GM18907 (cell line): ENCODE data around the gene NUP205.
"Not testable (repeated sequence)": the region's sequence is repeated elsewhere in the genome, so short reads cannot be mapped to it uniquely, and the experiment has no call there.

ENCODE experiments used
- ATAC-seq: cut with Tn5 transposase; IDR thresholded peaks from one replicate; pipeline ENCODE4 v1.9.1; 2021; ENCODE audit warnings: mild to moderate bottlenecking, moderate library complexity; ENCODE audit not compliant: unreplicated experiment

Gene NUP205

DNA sequence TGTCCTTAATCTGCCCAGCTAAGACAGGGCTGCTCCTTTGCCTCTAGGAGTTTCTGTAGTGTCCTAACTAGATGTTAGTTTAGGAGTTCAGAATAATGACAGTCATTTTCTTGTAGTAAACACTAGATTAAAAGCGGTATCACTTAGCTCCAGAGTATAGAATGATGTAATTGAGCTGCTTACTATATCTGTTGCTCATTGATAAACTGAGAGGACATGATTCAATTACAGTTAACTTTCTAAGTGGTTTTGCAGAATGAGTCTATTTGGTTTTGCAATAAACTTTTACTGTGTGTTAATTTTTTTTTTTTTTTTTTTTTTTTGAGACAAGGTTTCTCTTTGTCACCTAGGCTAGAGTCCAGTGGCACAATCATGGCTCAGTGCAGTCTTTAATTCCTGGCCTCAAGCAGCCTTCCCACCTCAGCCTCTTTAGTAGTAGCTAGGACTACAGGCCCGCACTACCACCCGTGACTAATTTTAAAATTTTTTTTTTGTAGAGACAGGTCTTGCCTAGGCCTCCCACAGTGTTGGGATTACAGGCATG lies 106.4 kb downstream of the NUP205 start:
- no peak for ATAC-seq

DNA sequence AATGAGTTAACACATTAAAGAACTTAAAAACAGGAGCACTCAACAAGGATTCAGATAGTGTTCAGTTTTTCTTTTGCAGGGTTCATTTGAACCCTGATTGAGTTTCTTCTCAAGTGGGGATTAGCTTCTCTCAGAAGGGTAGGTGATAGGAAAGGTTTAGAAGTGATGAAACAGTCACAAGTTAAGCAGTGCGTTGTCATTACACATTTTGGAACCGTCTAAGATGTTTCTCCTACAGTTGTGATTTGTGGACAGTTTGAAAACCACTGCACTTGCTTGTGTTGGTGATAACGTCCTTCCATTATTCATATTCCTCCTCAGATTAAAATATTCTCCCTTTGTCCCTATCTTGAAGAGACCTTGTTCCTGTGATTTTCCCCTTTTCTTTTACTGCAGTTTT lies 107.3 kb downstream of the NUP205 start:
- ATAC-seq, result no peak

DNA sequence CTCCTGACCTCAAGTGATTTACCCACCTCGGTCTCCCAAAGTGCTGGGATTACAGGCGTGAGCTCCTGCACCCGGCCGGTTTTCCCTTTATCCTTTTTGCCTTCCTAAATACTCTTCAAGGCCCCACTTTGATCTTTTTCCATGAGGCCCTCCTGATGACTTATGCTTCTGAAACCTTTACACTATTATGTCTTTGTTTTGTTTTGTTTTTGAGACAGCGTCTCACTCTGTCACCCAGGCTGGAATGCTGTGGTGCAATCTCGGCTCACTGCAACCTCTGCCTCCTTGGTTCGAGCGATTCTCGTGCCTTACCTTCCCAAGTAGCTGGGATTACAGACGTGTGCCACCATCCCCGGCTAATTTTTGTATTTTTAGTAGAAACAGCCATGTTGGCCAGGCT lies 108.4 kb downstream of the NUP205 start:
- ATAC-seq, result no peak

DNA sequence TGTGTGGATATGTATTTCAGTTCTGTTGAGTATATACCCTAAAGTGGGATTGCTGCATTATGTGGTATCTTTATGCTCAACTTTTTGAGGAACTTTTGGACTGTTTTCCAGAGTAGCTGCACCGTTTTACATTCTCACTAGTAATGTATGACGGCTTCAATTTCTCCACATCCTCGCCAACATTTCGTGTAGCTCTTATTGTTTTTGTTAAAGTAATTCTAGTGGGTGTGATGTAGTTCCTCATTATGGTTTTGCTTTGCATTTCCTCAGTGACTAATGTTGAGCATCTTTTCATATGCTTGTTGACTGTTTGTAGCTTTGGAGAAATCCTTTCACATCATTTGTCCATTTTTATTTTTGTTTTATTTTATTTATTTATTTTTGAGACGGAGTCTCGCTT lies 109.1 kb downstream of the NUP205 start:
- ATAC-seq, result no peak

DNA sequence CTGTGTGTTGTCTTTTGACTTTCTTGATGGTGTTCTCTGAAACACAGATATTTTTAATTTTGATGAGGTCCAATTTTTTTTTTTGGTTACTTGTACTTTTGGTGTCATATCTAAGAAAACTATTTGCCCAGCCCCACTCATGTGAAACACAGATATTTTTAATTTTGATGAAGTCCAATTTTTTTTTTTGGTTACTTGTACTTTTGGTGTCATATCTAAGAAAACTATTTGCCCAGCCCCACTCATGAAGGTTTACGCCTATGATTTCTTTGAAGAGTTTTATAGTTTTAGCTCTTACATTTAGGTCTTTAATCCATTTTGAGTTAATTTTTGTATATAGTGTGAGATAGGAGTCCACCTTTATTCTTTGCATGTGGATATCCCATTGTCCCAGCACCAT lies 109.9 kb downstream of the NUP205 start:
- not testable (repeated sequence) for ATAC-seq

DNA sequence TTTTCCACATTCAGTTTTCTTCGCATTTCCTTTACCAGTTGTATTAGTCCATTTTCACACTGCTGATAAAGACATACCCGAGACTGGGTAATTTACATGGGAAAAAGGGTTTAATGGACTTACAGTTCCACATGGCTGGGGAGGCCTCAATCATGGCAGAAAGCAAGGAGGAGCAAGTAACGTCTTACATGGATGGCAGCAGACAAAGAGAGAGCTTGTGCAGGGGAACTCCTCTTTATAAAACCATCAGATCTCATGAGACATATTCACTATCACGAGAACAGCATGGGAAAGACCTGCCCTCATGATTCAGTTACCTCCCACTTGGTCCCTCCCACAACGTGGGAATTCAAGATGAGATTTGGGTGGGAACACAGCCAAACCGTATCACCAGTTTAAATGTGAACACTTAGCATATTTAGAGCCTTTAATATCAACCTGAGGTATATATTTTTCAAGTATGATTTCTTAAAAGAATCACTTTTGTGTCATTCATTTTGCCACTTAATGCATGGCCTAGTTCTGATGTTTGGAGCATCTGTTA lies 111.2 kb downstream of the NUP205 start:
- not testable (repeated sequence) for ATAC-seq

DNA sequence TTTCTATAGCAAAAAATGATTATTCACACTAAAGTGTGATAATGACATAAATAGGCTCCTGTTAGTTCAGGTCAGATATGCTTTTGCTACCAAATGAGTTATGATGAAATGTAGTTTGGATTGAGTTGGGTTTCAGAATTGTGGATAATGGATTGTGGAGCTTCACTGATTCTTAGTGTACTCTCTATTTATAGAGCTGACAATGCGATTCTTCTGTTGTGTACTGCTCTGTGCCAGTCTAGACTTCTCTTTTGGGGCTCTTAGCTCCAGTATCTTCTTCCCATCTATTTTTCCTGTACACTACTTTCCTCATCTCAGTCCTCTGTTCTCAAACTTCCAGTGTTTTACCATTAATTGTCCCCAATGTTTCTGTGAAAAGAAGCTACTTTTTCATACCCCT lies 112.1 kb downstream of the NUP205 start:
- no peak for ATAC-seq

DNA sequence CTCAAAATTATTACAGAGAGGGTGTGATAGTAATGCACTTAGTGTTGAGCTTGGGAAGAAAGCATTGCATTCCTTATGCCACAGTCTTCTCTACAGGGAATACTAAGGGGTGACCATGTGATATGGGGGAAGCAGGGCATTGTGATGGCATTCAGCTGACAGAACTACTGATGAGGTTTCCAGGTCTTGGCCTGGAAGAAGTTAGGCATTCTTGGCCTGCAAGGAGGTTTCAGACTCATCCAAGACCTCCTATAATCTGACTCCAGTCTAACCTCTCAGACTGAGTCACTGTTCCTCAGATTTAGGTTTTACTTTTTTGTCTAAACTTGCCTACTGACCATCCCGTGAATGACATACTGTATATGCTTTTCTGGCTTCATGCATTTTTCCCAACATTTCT lies 112.5 kb downstream of the NUP205 start:
- no peak for ATAC-seq

DNA sequence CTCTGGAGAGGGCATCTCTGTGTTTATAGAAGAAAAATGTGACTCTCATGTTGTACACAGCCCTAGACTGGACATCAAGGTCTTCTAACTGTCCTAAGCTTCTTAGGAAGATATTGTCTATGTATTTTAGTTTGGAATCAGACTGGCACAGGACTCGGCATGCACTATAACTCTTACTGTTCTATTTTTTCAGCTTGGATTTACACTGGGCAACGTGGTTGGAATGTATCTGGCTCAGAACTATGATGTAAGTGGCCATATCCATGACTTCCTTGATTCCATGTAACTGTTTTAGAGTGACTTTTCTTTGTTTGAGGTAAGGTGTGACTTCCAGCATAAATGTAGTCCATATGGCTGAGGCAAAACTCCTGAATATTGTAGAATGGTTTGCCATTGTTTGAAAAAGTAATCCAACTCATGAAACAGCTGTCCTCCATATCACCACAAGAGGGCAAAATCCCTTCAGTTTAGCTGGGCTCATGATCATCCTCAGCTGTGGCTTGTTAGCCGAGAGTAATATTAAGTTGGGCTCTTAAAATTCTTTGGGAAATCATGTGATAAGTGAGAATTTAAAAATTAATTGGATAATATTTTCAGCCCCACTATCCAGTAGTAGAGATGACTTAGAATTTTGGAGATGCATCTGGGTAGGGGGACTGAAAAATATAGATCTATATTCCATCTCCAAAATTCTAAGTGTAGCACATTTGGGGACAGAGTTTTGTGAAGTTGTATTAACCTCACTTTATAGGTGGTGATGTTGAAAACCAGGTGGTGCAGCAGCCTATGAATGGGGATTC lies 115.0 kb downstream of the NUP205 start:
- ATAC-seq, result peak; percentile 85

DNA sequence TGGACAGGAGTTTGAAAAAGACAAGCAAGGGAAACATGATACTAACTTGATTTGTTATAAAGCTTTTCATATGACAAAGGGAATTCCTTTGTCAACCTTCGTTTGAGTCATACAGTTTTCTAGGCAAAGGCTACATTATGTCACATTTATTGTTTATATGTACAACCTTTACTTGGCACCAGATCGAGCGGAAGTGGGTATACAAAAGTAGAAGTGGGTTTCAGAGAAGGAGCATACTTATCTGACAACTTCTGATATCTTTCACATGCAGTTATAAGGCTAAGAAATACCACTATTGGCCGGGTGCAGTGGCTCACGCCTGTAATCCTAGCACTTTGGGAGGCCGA lies 115.6 kb downstream of the NUP205 start:
- no peak for ATAC-seq

DNA sequence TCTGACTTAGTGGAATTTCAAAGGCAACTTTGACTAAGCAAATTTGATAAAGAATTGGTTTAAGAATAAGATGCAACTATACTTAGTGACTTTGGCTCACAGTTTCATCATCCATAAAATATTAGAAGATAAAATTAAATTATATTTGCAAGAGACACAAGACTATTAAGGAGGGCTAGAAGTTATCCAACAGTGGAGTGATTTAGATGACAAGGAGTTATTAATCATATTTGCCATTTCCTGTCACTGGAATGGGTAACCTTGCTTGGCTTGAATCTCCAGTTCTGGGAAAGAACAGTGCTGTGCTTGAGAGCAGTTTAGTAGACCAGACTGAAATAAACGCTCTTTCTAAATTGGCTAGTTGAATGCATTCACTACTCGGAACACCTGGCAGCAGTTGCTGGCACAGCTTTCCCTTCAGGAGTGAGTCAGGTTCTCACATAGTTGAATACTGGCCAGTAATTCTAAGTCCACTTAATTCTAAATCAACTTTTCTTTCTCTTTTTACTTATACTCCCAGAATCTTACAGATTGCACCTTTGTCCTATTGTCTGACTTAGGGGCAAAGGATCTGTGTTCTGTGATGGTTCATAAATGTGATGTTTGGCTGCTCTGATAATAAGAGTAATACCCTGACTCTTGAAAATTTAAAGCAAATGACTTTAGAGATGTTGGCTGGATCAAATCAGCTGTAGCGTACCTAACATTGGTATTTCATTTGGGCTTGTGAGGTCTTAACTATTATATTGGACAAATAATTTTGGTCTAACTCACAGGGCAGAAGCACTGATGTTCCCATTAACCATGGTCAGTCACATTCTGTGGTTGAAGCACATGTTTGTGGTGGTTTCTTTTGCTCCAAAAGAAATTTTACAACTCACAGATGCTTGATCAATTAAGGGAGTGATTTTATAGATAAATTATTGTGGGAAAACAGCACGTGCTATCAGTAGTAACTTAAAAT lies 121.2 kb downstream of the NUP205 start:
- ATAC-seq, result no peak

DNA sequence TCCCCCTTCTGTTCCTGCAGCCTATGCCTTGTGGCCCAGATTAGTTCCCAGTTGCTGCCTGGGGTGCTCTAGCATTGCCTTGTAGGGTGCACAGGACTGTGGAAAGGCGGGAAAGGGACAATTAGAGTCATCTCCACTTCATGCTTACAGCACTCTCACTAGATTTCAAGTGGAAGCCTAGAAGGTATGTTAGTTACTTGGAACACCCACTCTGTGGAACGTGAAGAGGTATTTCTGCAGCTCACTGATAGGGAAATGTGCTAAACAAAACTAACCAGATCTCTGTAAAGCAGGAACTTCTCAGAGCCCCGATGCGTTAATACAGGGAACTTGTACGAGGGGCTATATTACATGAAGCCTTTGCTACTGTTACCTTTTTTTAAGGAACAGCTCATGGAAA lies 124.0 kb downstream of the NUP205 start:
- ATAC-seq, result no peak

DNA sequence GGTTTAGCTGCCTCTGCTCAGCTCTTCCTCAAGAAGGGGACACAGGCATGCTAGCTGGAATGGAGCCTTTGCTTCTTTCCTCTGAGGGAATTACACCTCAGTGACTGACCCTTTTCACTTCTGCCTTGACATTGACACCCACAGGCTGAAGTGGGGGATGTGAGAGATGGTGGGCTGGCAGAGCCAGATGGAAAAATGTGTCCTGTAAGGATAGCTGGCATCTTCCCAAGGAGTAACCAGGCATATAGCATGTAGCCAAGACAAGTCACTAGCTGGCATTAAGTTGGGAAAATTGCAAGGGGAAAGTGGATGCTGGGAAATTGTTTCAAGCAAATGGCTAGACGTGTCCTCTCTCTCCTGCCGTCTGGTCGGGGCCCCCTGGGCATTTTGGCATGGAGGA lies 124.5 kb downstream of the NUP205 start:
- ATAC-seq, result no peak

DNA sequence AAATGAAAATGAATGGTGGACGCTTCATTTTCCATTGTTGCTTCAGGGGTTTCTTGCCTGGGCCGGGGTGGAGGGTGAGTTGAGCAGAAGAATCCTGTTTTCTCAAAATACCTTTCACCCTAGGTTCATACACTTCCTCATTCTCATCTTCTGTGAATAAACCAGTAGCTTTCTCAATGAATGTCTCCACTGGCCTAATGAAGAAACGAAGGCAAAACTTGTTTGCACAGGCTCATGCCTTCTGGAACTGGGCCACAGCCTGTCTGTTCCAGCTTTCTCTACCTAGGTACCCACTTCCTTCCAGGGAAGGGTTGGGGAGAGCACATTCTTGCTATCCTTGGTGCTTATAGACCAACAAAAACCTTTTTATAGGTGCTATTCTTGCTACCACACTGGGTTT lies 125.9 kb downstream of the NUP205 start:
- ATAC-seq, result no peak

DNA sequence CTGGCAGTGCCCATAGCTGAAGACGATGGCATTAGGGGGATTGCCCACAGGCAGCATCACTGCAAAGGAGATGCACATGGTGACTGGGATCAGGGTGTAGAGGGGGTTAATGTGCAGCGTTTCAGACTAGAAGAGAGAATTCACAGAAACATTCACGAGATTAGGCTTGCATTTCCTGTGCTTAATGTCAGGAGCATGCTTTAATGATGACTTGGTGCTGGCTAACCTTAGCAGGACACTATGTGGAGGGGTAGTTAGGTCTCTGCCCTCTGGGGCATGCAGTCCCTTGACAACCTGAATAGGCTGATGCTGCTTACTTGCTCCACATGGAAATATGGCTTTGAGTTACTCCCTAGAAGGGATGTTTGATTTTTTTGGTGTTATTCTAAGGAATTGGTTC lies 126.4 kb downstream of the NUP205 start:
- no peak for ATAC-seq

DNA sequence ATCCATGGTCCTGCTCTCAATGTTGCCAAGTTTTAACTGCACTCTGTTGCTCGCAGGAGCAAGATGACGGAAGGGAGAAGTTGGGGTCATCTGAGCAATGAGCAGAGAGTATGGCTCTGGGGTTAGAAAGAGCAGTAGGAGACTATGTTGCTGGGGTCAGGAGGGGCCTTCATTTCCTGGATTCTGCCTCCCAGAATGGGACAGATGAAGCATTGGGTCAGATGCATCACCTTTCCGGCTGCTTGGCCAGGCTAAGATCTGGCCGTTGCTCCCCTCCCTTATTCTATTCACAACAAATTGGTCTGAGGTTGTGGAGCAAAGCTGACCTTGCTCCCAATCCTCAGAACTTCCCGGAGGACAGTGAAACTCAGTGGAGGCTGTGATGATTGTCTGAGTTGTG lies 127.0 kb downstream of the NUP205 start:
- ATAC-seq, result no peak

DNA sequence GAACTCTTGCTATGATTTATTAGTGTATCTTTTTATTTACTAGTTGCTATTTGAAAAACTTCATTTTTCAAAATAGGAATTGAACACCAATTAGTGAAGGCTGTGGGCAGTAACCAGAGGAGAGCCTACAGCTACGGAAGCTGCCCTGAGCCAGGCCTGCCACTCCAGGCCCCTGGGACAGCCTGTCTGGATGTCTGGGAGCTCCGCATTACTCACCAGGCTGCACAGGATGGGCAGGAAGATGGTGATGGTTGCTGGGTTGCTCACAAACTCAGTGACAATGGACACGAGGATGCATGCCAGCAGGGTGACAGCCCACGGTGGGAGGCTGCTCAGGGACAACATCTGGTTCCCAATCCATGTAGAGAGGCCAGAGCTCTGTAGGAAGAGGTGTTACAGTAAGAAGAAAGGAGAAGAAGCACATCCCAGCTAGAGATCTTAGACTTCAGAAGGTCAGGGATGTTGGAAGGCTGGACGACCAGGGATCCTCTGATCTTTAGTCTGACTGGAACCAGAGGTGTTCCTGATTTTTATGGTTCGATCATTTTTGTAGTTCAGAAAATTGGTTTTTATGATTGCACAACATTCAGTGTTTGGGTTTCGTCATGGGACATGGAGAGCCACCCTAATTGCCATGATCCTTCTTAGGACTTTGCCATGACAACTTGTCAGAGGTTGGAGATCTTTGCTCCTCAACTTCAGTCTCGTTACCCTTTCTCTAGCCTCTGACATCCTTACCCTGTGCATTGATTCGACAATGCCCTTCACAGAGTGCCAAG lies 127.8 kb downstream of the NUP205 start:
- ATAC-seq, result no peak

DNA sequence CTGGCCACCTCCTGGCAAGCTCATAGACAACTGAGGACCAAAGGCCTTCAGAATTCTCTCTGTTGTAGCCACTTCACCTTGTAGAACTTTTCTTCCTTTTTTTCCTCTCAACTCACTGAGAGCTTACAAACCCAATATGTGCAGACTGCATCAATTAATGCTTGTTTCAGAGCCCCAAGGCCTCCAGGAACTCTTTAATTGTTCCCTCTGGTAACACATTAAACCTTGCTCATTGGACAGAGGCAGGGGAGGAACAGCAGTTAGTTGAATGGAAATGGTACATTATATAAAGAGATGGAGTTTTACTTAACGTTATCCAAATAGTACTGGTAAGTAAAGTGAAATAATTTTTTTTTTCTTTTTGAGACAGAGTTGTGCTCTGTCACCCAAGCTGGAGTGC lies 129.7 kb downstream of the NUP205 start:
- ATAC-seq, result no peak

DNA sequence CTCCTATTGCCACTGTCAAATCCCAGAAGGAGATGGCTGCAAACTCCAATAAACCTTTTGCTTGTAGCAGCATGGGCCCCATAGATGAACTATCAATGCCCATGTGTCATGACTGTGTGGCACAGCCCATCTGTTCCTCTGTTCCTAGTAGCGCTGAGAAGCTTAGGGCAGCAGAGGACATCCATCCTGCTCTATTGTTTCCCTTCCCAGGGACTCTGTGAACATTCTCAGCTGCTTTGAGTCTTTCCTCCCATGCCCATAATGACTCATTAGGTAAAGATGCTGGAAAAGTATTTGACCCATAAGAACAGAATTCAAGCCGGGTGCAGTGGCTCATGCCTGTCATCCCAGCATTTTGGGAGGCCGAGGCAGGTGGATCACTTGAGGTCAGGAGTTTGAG lies 132.8 kb downstream of the NUP205 start:
- ATAC-seq, result no peak

DNA sequence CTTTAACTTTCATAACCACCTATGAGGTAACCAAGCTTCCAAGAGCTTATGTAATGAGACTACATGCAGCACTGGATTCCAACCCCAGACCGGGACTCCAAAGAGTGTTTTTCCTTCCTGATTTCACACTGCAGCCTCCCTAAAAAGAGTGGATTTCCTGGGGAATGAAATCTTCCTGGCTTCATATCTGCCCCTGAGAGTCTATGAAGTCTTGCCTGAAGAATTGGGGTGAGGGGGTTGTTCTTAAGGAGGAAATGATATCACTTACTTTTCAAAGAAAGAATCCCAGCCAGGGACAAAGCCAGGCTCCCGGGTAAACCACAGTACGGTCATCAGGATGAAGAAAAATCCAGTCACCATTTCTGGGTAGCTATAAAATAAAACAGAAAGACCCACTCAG lies 134.3 kb downstream of the NUP205 start:
- ATAC-seq, result no peak

DNA sequence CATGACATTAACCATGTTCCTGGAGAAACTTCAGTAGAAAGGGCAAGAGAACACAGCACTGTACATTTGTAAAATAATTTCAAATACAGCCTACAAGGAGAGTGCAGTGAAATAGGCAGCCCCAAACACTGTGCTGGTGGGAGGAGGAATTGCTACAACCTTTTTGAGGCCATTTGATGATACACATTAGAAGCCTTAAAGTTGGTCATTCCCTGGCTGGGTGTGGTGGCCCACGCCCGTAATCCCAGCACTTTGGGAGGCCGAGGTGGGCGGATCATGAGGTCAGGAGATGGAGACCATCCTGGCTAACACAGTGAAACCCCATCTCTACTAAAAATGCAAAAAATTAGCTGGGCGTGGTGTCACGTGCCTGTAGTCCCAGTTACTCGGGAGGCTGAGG lies 134.9 kb downstream of the NUP205 start:
- ATAC-seq, result not testable (repeated sequence)
